Keratinocyte (primary cell): ENCODE data around the gene CKS1B.

Experiments
- EZH2 ChIP-seq: IDR thresholded peaks from one replicate; pipeline ENCODE4 v1.6.1; 2012; ENCODE audit warnings: inconsistent platforms, mild to moderate bottlenecking, low read length, moderate library complexity
- TF ChIP-seq, protein P1 (sequence below), 3 experiments: IDR thresholded peaks in 1 of 3; conservative IDR thresholded peaks in 1 of 3; optimal IDR thresholded peaks in 1 of 3; 2 replicates in 2 of 3; 3 replicates in 1 of 3; pipeline versions ENCODE3 to v1.5.1; 2011; ENCODE audit warnings: low read length in 3 of 3, mild to moderate bottlenecking in 3 of 3, moderate library complexity in 2 of 3, control low read depth in 1 of 3, inconsistent platforms in 1 of 3; ENCODE audit not compliant: insufficient read depth in 2 of 3; ENCODE audit errors: extremely low read depth in 1 of 3

DNA sequence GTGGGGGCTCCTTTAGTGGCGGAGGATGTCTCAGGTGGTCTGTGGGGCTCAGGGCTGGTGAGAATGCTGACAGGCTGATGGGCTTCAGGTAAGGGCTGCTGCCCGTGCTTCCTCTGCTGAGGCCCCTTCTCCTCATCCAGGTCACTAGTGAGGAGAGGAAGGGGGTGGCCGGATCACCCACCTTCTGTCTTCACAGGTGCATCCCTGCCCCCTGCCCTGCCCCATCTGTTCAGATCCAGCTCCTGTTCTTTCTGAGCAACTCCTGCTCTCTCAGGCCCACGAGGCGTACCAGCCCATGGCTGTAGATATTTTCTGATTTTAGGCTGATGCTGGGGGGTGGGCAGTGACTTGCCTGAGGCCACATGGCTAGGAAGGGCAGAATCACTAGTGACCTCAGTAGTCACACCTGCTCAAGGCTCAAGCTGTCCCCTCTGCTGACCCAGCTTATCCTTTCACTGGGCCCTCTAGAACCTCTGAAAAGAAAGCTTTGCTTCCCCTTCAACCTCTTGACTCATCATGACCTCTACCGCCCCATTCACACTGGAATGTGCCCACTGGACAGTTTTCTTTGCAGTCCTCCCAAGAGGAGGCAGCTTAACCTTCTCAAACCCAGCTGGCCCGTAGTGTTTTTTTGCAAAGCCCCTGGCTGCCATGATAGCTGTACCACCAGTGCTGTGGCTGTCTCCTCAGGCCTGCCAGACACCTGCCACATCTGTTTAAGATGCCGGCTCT is 44.3 kb downstream of the CKS1B start:
- no peak for TF ChIP-seq EZH2
- TF ChIP-seq, protein P1, sequence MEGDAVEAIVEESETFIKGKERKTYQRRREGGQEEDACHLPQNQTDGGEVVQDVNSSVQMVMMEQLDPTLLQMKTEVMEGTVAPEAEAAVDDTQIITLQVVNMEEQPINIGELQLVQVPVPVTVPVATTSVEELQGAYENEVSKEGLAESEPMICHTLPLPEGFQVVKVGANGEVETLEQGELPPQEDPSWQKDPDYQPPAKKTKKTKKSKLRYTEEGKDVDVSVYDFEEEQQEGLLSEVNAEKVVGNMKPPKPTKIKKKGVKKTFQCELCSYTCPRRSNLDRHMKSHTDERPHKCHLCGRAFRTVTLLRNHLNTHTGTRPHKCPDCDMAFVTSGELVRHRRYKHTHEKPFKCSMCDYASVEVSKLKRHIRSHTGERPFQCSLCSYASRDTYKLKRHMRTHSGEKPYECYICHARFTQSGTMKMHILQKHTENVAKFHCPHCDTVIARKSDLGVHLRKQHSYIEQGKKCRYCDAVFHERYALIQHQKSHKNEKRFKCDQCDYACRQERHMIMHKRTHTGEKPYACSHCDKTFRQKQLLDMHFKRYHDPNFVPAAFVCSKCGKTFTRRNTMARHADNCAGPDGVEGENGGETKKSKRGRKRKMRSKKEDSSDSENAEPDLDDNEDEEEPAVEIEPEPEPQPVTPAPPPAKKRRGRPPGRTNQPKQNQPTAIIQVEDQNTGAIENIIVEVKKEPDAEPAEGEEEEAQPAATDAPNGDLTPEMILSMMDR (optimal IDR thresholded peaks at IDR 0.05 in 1 of 3, IDR thresholded peaks at IDR 0.05 in 1 of 3, conservative IDR thresholded peaks at IDR 0.05 in 1 of 3; ENCODE audit: extremely low read depth in 1 of 3, insufficient read depth in 2 of 3, low read length in 3 of 3), result no peak
